GM23248 (cell line): ENCODE measurements around the gene PRICKLE2.

Source experiments
- EZH2 ChIP-seq: fragments of 200-600 bp; sonication (generic); IDR thresholded peaks from 2 replicates; pipeline ENCODE4 v1.6.1; 2018; ENCODE audit warnings: antibody characterized with exemption, mild to moderate bottlenecking; ENCODE audit not compliant: insufficient read depth, poor library complexity, severe bottlenecking
- EZH2phosphoT487 ChIP-seq: fragments of 200-600 bp; sonication (generic); IDR thresholded peaks from 2 replicates; pipeline ENCODE4 v1.6.1; 2018; ENCODE audit warnings: antibody characterized with exemption, moderate library complexity, mild to moderate bottlenecking, low read depth; ENCODE audit not compliant: insufficient read depth

DNA sequence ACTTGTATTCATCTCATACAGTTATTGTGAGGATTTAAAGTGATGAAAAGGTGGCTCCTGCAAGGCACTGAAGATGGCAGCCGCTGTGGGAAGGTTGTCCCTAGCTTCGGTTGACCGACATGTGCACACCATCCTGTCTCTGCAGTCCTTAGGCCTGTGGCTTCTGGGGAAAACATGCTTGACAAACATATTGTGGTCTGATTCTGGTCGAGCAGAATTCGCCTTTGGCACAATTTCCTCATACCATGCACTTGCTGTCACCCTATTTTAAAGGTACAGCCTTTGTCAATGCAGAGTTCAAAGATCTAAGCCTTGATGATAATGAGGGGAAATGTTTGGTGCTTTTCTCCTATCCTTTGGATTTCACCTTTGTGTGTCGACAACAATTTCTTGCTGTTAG, 50.9 kb downstream of the PRICKLE2 start:
- TF ChIP-seq EZH2phosphoT487 (no peak), EZH2 (no peak)
